ENCODE measurements around the gene CAP1. TPM values are rescaled to one million over a fixed set of nuclear protein-coding genes. Genes with fewer than 3 reads are reported as not detected.

The CAP1 gene
- total RNA-seq, 1 donor = 137 TPM

- DNase-seq (ENCODE audit: low read depth in 2 of 3, low spot score in 2 of 3) = peak in 1 of 3 donors; percentile 40
Observed at GRCh38 chr1:40057310-40058030, 16.9 kb downstream of the CAP1 start.

- DNase-seq (ENCODE audit: low read depth in 2 of 3, low spot score in 2 of 3) = no peak
Observed at GRCh38 chr1:40058097-40058452, 17.5 kb downstream of the CAP1 start.

- no peak for DNase-seq (ENCODE audit: low read depth in 2 of 3, low spot score in 2 of 3)
Observed at GRCh38 chr1:40058453-40059337, 18.2 kb downstream of the CAP1 start.

- peak in 2 of 3 donors; percentile 70 to 77 for DNase-seq (ENCODE audit: low read depth in 2 of 3, low spot score in 2 of 3)
Observed at GRCh38 chr1:40059338-40059959, 18.9 kb downstream of the CAP1 start.

GRCh38 chr1:40059960-40060750 lies 19.6 kb downstream of the CAP1 start:
- DNase-seq (ENCODE audit: low read depth in 2 of 3, low spot score in 2 of 3) = peak in 1 of 3 donors; percentile 31

GRCh38 chr1:40064797-40065499 lies 24.4 kb downstream of the CAP1 start:
- peak in 2 of 3 donors; percentile 51 to 72 for DNase-seq (ENCODE audit: low read depth in 2 of 3, low spot score in 2 of 3)

- no peak for DNase-seq (ENCODE audit: low read depth in 2 of 3, low spot score in 2 of 3)
Observed at GRCh38 chr1:40067023-40067422, 26.5 kb downstream of the CAP1 start.

- DNase-seq (ENCODE audit: low read depth in 2 of 3, low spot score in 2 of 3) = no peak
Observed at GRCh38 chr1:40067851-40068250, 27.3 kb downstream of the CAP1 start.

GRCh38 chr1:40072142-40072541 lies 31.6 kb downstream of the CAP1 start:
- no peak for DNase-seq (ENCODE audit: low read depth in 2 of 3, low spot score in 2 of 3)

- DNase-seq (ENCODE audit: low read depth in 2 of 3, low spot score in 2 of 3) = no peak
Observed at GRCh38 chr1:40073062-40073461, 32.5 kb downstream of the CAP1 start.

GRCh38 chr1:40075266-40075665 lies 34.7 kb downstream of the CAP1 start:
- DNase-seq (ENCODE audit: low read depth in 2 of 3, low spot score in 2 of 3) = peak in 1 of 3 donors; percentile 38

GRCh38 chr1:40076895-40077312 lies 36.4 kb downstream of the CAP1 start:
- DNase-seq (ENCODE audit: low read depth in 2 of 3, low spot score in 2 of 3) = no peak

GRCh38 chr1:40078512-40079333 lies 38.2 kb downstream of the CAP1 start:
- DNase-seq (ENCODE audit: low read depth in 2 of 3, low spot score in 2 of 3) = peak; percentile 35 to 76 (median 58)

- DNase-seq (ENCODE audit: low read depth in 2 of 3, low spot score in 2 of 3) = no peak
Observed at GRCh38 chr1:40079774-40080400, 39.4 kb downstream of the CAP1 start.

GRCh38 chr1:40081871-40082270 lies 41.3 kb downstream of the CAP1 start:
- no peak for DNase-seq (ENCODE audit: low read depth in 2 of 3, low spot score in 2 of 3)

GRCh38 chr1:40084750-40085149 lies 44.2 kb downstream of the CAP1 start:
- peak in 2 of 3 donors; percentile 20 to 35 for DNase-seq (ENCODE audit: low read depth in 2 of 3, low spot score in 2 of 3)

GRCh38 chr1:40090652-40091355 lies 50.3 kb downstream of the CAP1 start:
- no peak for DNase-seq (ENCODE audit: low read depth in 2 of 3, low spot score in 2 of 3)

- DNase-seq (ENCODE audit: low read depth in 2 of 3, low spot score in 2 of 3) = no peak
Observed at GRCh38 chr1:40092241-40092640, 51.7 kb downstream of the CAP1 start.

Measured in hematopoietic multipotent progenitor cell (in vitro differentiated cells).